Activated naive CD8-positive, alpha-beta T cell treated with anti-CD3 and anti-CD28 coated beads, Interleukin-2, amount 50 U/mL, for 24 hours (primary cell): ENCODE measurements around the gene PPM1H.

Experiments used
- ATAC-seq: fragments of 150-1000 bp; cut with Tn5 transposase; one replicate; pipeline ENCODE4 v1.10.0; 2021
- DNase-seq: peaks from one replicate; pipeline ENCODE4 v3.0.0; 2021
- H3K27ac Mint-ChIP-seq: one replicate; pipeline ENCODE4 v1.8.0; 2021; ENCODE audit warnings: mild to moderate bottlenecking, mixed read lengths
- H3K27me3 Mint-ChIP-seq: one replicate; pipeline ENCODE4 v1.8.0; 2021; ENCODE audit warnings: mixed read lengths
- H3K36me3 Mint-ChIP-seq: one replicate; pipeline ENCODE4 v1.8.0; 2021; ENCODE audit warnings: low read depth, mixed read lengths
- H3K4me1 Mint-ChIP-seq: one replicate; pipeline ENCODE4 v1.8.0; 2021; ENCODE audit warnings: mixed read lengths
- H3K4me3 Mint-ChIP-seq: one replicate; pipeline ENCODE4 v1.8.0; 2021; ENCODE audit warnings: mild to moderate bottlenecking, moderate library complexity, mixed read lengths
- H3K9me3 Mint-ChIP-seq: one replicate; pipeline ENCODE4 v1.8.0; 2021; ENCODE audit warnings: mixed read lengths

The PPM1H gene

DNA sequence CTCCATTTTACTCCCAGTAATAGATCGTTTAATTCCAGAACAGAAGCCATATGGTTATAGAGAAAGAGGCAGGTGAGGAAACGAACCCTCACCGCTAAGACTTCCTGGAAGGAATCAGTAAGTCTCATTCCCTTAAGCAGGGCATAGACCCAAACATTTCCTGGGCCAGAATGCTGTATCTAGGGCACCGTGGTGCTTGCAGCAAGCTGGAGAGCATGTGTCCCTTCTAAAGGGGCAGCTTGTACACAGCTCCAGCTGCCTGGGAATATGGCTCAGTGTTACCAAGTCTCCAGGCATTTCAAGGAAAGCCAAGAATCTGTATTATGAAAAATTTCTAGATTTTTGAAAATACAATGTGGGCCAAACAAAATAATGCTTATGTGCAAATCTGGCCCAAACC, 73.4 kb downstream of the PPM1H start:
- no peak overlapping the region for H3K27ac Mint-ChIP-seq
- no peak overlapping the region for H3K4me3 Mint-ChIP-seq
- DNase-seq (no peak), ATAC-seq (no peak)
- peaks cover 2% of the 10 kb centered on the region for H3K27me3 Mint-ChIP-seq
- no peaks in the 10 kb centered on the region for H3K36me3 Mint-ChIP-seq
- no peaks in the 10 kb centered on the region for H3K4me1 Mint-ChIP-seq
- no peaks in the 10 kb centered on the region for H3K9me3 Mint-ChIP-seq

DNA sequence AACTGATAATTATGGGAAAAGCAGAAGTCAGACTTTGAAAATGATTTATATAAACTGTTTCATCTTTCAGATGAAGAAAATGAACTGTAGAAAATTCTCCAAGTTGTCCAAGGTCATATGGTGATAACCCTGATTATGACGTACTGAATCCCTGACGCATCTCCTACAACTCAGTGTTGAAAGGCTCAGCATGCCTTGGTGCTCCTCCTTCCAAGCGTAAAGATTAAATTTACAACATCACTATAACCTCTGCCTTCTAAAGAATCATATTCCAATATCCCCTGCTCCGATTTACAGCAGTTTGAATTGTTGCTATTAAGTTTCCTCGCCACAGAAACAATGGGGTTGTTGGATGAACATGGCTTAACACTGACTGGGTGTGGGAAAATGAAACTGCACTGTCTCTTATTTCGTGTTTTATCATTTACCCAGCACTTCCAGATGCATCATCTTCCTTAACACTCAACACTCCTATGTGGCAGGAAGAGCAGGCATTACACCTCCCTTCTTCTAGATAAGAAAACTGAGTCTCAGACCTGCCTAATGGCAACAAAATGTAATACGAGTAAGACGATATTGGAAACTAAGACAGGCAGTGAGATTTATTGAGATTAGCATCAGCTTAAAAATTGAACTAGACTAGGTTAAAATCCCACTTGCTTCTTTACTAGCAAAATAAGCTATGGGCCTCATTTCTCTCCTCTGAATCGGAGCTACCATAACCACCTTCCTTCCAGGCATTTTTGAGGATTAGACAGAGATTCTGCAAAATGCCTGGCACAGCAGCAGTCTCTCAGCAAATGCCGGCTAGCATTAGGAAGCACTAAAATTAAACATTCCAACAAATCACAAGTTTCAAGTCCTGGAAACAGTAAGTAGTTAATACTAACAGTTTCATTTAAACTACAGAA, 74.2 kb downstream of the PPM1H start:
- no peak for ATAC-seq
- DNase-seq = no peak
- Mint-ChIP-seq H3K4me3 (no peak overlapping the region), H3K27ac (no peak overlapping the region), H3K27me3 (peaks cover 2% of the 10 kb centered on the region), H3K36me3 (no peaks in the 10 kb centered on the region), H3K4me1 (no peaks in the 10 kb centered on the region), H3K9me3 (no peaks in the 10 kb centered on the region)

DNA sequence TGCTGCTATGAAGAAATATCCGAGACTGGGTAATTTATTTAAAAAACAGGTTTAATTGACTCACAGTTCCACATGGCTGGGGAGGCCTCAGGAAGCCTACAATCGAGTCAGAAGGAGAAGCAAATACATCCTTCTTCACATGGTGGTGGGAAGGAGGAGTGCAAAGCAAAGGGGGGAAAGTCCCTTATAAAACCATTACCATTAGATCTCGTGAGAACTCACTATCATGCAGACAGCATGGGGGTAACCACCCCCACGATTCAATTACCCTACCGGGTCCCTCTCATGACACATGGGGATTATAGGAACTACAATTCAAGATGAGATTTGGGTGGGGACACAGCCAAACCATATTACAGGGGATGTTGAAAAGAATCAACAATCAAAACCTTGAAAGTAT, 74.9 kb downstream of the PPM1H start:
- H3K4me3 Mint-ChIP-seq = no peak overlapping the region
- H3K4me1 Mint-ChIP-seq = no peaks in the 10 kb centered on the region
- ATAC-seq (no peak), DNase-seq (no peak)
- H3K36me3 Mint-ChIP-seq = no peaks in the 10 kb centered on the region
- H3K27ac Mint-ChIP-seq = no peak overlapping the region
- peaks cover 2% of the 10 kb centered on the region for H3K27me3 Mint-ChIP-seq
- no peaks in the 10 kb centered on the region for H3K9me3 Mint-ChIP-seq

DNA sequence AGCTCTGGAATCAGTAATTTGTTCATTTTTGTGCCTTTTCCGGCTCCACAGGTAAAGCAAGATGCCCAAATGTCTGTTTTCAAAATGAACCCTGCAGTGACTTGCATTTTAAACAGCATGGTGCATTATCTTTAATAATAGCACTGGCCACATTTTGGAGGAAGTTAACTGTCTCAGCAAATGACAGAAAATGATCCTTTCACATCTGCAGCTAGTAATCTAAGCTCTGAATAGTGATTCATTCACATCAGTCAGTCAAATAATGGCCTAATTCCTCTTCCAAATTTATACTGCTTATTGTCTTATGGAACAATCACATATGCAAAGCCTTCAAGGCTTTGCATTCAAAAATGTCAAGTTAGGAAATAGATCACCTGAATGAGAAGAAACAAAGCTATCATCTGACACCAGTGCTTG, 75.6 kb downstream of the PPM1H start:
- H3K4me1 Mint-ChIP-seq = no peaks in the 10 kb centered on the region
- H3K4me3 Mint-ChIP-seq = no peak overlapping the region
- H3K27me3 Mint-ChIP-seq = peaks cover 2% of the 10 kb centered on the region
- no peak for ATAC-seq
- H3K36me3 Mint-ChIP-seq = no peaks in the 10 kb centered on the region
- DNase-seq = no peak
- no peaks in the 10 kb centered on the region for H3K9me3 Mint-ChIP-seq
- no peak overlapping the region for H3K27ac Mint-ChIP-seq

DNA sequence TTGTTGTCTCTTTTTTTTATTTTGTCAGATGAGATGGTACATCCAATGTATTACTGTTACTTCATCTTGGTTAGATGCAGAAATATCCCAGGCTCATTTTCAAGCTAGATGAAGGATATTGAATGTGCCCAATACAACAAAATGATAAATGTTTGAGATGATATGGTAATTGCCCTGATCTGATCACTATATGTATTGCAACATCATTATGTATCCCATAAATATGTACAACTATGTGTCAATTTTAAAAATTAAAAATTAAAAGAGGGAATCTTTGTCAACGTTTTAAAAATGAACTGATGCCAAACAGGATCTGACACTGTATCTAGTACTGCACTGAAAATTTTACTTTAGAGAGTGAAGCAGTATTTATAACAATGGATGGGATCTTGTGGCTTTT, 78.5 kb downstream of the PPM1H start:
- Mint-ChIP-seq H3K27me3 (peaks cover 2% of the 10 kb centered on the region), H3K4me1 (no peaks in the 10 kb centered on the region), H3K27ac (no peak overlapping the region), H3K4me3 (no peak overlapping the region), H3K36me3 (no peaks in the 10 kb centered on the region), H3K9me3 (no peaks in the 10 kb centered on the region)
- DNase-seq (no peak), ATAC-seq (no peak)

DNA sequence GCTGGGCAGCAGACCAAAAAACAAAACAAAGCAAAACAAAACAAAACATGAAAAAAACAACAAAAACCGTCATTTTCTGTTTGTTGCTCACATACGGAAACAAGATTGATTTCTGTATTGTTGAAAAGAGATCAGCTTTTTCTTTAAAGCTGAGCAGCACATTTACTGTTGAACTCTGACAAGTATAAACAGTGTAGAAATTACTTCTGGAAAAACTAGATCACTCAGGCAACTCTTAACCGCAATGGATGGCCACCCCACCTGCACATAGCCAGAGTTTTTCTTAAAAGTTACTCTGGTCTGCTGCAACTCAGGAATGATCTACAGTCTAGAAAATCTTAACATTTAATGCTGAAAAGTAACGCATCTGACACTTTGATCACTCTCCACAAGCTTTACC, 80.9 kb downstream of the PPM1H start:
- Mint-ChIP-seq H3K27ac (no peak overlapping the region), H3K4me3 (no peak overlapping the region), H3K36me3 (no peaks in the 10 kb centered on the region), H3K9me3 (no peaks in the 10 kb centered on the region), H3K4me1 (no peaks in the 10 kb centered on the region), H3K27me3 (peaks cover 6% of the 10 kb centered on the region)
- DNase-seq = no peak
- ATAC-seq = no peak

DNA sequence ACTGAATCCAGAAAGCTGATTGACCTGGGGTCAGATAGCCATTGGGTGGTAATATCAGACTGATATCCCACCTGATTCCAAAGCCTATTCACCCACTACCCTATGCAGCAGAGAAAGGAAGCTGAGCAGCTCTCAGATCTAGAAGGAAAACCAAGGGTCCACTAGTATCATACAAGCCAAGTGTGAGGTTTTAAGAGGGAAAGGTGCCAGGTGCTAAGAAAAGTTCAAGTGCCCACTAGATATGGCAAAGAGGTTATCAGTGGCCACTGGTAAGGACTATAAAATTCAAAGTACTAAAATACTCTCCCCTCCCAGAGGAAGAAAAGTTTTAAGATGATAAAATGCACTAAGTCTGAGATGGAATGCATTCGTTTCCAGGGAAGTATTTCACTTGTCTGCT, 85.6 kb downstream of the PPM1H start:
- ATAC-seq (no peak), DNase-seq (no peak)
- Mint-ChIP-seq H3K36me3 (no peaks in the 10 kb centered on the region), H3K27ac (no peak overlapping the region), H3K27me3 (peaks cover 21% of the 10 kb centered on the region), H3K4me1 (no peaks in the 10 kb centered on the region), H3K9me3 (no peaks in the 10 kb centered on the region), H3K4me3 (no peak overlapping the region)

DNA sequence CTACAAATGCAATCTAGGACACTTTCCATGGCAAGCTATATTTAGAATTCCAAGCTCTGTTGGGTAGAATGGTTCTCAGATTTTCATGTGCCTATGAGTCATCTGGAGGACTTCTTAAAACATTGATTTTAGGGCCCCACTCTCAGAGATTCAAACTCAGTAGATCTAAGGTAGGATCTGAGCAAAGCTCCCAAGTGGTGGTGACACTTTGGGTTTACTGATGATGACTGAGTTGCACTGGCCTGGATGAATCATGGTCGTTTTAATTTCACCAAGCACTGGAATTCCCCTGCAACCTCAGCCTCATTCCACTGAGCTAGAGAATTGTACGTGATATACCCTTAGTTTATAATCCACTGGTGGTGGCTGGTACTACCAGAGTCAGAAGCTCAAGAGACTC, 86.5 kb downstream of the PPM1H start:
- no peak for DNase-seq
- no peak overlapping the region for H3K4me3 Mint-ChIP-seq
- no peaks in the 10 kb centered on the region for H3K9me3 Mint-ChIP-seq
- ATAC-seq = peak; percentile 91
- peaks cover 21% of the 10 kb centered on the region for H3K27me3 Mint-ChIP-seq
- H3K4me1 Mint-ChIP-seq = no peaks in the 10 kb centered on the region
- no peak overlapping the region for H3K27ac Mint-ChIP-seq
- no peaks in the 10 kb centered on the region for H3K36me3 Mint-ChIP-seq

DNA sequence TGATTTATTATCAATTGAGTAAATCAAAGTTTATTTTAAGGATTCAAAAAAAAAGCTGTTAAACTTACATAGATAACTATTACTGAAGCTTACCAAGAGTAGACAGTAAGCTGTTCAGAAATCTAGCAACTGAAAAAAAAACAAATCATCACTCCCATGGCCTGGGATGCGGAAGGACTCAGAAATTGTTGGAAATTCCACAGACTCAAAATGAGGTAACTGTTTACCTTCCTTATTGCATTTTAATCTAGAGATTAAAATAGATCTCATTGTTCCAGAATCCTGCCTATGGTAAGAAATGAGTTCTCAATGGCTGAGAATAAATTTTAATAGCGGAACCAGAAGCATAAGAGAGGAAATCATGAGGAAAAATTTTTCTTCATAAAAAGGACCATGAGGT, 87.2 kb downstream of the PPM1H start:
- DNase-seq (no peak), ATAC-seq (no peak)
- Mint-ChIP-seq H3K9me3 (no peaks in the 10 kb centered on the region), H3K27ac (no peak overlapping the region), H3K4me3 (no peak overlapping the region), H3K4me1 (no peaks in the 10 kb centered on the region), H3K36me3 (no peaks in the 10 kb centered on the region), H3K27me3 (peaks cover 21% of the 10 kb centered on the region)

DNA sequence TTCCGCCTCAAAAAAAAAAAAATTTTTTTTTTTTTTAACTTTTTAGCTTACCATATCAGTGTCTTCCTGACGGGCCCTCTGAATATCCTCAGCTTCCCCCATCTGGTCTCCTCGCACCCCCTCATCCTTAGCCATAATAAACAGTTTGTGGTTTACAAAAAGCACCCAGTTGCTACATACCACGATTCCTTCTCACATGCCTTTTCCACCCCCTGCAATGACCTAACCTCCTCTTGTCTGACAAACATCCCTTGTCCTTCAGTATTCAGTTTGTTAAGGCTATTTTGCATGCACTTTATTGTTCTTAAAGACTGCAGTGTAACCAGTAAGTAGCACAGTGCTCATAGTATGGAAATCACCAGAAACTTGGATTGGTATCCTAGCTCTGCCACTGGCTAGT, 88.5 kb downstream of the PPM1H start:
- no peak for ATAC-seq
- Mint-ChIP-seq H3K36me3 (no peaks in the 10 kb centered on the region), H3K27me3 (peaks cover 21% of the 10 kb centered on the region), H3K9me3 (no peaks in the 10 kb centered on the region), H3K27ac (no peak overlapping the region), H3K4me1 (no peaks in the 10 kb centered on the region), H3K4me3 (no peak overlapping the region)
- DNase-seq = no peak

DNA sequence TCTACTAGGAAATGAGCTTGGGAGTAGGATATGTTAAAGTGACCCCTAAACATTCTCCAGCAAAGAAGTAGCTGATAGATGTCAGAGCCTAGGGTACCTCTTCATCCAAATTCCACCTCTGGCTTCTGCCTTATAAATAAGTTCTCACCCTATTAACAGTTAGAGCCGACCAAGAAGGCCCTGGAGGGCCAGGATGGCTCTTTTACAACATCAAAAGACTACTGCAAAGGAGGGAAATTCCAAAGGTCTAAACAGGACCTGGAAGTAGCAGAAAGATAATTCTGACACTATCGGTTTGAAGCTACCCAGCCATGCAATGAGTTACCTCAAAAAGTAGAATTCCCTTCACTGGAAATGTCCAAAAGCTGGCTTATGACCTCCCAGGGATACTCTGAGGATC, 90.0 kb downstream of the PPM1H start:
- H3K9me3 Mint-ChIP-seq = no peaks in the 10 kb centered on the region
- DNase-seq (no peak), ATAC-seq (no peak)
- H3K27me3 Mint-ChIP-seq = peaks cover 18% of the 10 kb centered on the region
- no peak overlapping the region for H3K27ac Mint-ChIP-seq
- H3K4me1 Mint-ChIP-seq = no peaks in the 10 kb centered on the region
- H3K36me3 Mint-ChIP-seq = no peaks in the 10 kb centered on the region
- H3K4me3 Mint-ChIP-seq = no peak overlapping the region

DNA sequence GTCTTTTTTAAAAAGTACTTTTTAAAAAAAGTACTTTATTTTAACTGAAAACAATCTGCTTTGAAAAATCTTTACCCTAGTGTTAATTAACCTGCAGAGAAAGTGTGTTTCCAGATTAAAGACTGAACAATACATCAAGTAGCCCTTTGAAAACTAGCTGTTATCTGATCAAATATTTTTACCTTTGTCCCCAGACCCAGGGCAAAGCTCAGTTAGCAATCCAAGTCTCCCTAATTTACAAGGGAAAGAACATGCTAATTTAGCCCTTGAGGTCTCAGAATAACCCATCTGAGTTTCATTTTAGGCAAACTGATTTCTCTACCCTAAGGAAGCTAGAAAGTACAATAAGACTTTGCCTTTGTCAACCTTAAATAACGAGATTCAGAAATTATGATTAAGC, 91.2 kb downstream of the PPM1H start:
- H3K9me3 Mint-ChIP-seq = no peaks in the 10 kb centered on the region
- no peak overlapping the region for H3K27ac Mint-ChIP-seq
- no peak for ATAC-seq
- H3K4me3 Mint-ChIP-seq = no peak overlapping the region
- no peaks in the 10 kb centered on the region for H3K36me3 Mint-ChIP-seq
- H3K27me3 Mint-ChIP-seq = peaks cover 20% of the 10 kb centered on the region
- no peaks in the 10 kb centered on the region for H3K4me1 Mint-ChIP-seq
- no peak for DNase-seq

DNA sequence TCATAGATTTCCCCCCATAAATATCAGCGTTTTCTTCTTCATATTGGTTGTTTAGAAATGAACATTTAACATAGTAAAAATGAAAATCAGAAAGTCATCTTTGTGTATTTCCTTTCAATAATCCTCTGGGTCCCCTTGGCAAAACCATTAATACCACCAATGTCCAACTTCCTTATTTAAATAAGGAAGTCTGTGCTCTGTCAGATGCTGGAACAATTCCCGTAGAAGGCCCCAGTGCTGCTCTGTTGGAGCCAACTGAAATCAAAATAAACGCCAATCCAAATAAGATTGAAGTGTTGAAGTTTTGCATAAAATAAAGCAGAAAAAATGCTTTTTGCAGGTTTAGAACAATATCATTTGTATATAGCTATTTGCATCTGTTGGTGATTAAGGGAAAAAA, 93.1 kb downstream of the PPM1H start:
- no peak for DNase-seq
- H3K27me3 Mint-ChIP-seq = peaks cover 15% of the 10 kb centered on the region

DNA sequence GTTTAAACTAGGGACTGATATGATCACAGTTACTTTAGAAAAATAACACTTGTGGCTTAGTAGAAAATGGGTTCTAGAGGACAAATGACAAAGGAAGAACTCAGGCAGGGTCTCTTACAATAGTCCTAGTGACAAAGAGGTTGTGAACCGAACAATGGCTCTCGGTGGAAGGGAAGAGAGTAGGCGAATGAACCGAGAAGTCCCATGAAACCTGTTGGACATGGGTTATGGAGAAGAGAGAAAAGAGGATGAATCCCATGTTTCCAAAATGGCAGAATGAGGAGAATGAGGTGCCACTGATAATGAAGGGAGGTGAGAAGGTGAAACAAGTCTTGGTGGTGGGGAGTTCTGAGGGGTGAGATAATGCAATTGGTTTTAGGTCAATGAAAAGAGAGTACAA, 94.1 kb downstream of the PPM1H start:
- Mint-ChIP-seq H3K4me1 (no peaks in the 10 kb centered on the region), H3K9me3 (no peaks in the 10 kb centered on the region), H3K36me3 (no peaks in the 10 kb centered on the region), H3K27ac (no peak overlapping the region), H3K27me3 (peaks cover 11% of the 10 kb centered on the region), H3K4me3 (no peak overlapping the region)
- ATAC-seq (no peak), DNase-seq (no peak)

More for the DNA sequence above, 93.1 kb downstream of the PPM1H start:
- no peaks in the 10 kb centered on the region for H3K9me3 Mint-ChIP-seq
- no peaks in the 10 kb centered on the region for H3K4me1 Mint-ChIP-seq
- ATAC-seq = no peak
- H3K4me3 Mint-ChIP-seq = no peak overlapping the region
- no peaks in the 10 kb centered on the region for H3K36me3 Mint-ChIP-seq
- no peak overlapping the region for H3K27ac Mint-ChIP-seq

DNA sequence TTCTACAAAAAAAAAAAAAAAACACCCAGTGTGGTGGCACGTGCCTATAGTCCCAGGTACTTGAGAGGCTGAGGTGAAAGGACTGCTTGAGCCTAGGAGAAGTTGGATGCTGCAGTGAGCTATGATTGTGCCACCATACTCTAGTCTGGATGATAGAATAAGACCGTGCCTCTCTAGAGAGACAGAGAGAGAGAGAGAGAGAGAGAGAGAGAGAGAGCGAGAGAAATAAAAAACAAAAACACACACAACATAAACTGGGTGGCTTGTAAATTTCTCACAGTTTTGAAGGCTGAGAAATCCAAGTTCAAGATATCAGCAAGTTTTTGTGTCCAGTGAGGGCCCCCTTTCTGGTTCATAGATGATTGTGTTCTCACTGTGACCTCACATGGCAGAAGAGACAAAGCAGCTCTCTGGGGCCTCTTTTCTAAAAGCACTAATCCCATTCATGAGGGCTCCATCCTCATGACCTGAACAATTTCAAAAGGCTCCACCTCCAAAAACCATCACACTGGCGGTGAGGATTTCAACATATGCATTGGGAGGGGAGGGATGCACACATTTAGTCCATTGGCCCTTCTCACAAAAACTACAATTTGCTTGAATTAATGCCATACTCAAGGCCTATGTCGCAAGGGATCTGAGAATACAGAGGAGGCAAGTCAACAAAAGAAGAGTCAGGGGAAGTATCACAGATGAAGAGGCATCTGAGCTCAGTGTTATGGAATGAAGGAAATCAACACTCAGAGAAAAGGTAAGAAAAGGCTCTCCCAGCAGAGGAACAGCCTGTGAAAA, 94.9 kb downstream of the PPM1H start:
- H3K36me3 Mint-ChIP-seq = no peaks in the 10 kb centered on the region
- H3K4me1 Mint-ChIP-seq = no peaks in the 10 kb centered on the region
- no peaks in the 10 kb centered on the region for H3K9me3 Mint-ChIP-seq
- DNase-seq = no peak
- no peak overlapping the region for H3K4me3 Mint-ChIP-seq
- no peak for ATAC-seq
- H3K27ac Mint-ChIP-seq = no peak overlapping the region
- peaks cover 5% of the 10 kb centered on the region for H3K27me3 Mint-ChIP-seq
